ENCODE results near the gene NAA40.

NAA40 gene

GRCh38 chr11:63906585-63906984 is 32.2 kb upstream of the NAA40 start:
- ChIA-PET POLR2A (interaction anchor here (1.4 kb wide), 1 partner anchor 11 kb away, joined by 4 read pairs; no protein-coding TSS in a partner anchor), CTCF (interaction anchor here (0.8 to 5.8 kb wide), 16 partner anchors 8 to 95 kb away, joined by 3 to 46 read pairs (median 4); partner anchors contain the start of genes MARK2 and RCOR2)
- no peak for TF ChIP-seq CTCF (IDR thresholded peaks at IDR 0.05; ENCODE audit: insufficient read depth, low read length, missing control alignments)
- DNase-seq (ENCODE audit: low read depth, low spot score) = no peak
- no peak overlapping the region for H3K4me3 ChIP-seq (ENCODE audit: low read depth, low read length)

- POLR2A ChIA-PET = interaction anchor here (1.4 kb wide), 1 partner anchor 11 kb away, joined by 4 read pairs; no protein-coding TSS in a partner anchor
- CTCF ChIA-PET = interaction anchor here (0.9 to 5.8 kb wide), 15 partner anchors 9 to 96 kb away, joined by 3 to 46 read pairs (median 4); partner anchors contain the start of genes MARK2 and RCOR2
These were observed 31.7 kb upstream of the NAA40 start for GRCh38 chr11:63907063-63907462.

DNA sequence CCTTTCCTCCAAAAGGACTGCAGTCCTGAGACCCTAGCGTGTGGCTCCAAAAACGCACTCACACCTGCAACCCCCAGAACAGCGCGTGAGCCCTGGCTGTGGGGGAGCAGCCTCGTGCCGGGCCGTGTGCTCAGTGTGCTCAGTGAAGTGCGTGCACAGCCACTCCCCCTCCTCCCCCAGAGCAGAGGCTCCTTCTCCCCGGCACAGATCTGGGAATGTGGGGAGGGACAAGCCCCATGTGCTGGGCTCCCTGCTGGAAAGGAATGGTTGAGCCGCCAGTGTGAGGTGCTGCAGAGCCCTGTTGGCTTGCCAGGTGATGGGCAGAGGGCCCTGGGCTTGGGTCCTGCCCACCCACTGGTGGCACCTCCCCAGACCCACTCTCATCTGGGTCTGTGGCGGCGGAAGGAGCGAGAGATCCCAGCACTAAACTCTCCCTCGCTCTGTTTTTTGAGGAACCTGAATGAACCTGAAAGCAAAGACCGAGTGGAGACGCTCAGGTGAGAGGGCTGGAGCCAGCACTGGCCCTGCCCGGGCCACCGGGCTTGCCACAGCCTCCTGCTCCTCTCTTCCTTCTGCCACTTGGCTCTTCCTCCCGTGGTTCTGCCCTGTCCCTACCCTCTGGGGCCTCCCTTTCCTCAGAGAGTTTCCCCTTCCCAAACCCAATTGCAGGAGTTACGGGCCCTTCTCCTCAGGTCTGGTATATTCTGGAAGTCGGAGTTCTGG is 30.8 kb upstream of the NAA40 start:
- ChIA-PET CTCF (interaction anchor here (1.8 to 5.8 kb wide), 3 partner anchors 11 to 70 kb away, joined by 6 to 46 read pairs (median 16); partner anchors contain the start of gene MARK2), POLR2A (no interaction called here)
- no peak for TF ChIP-seq CTCF (IDR thresholded peaks at IDR 0.05; ENCODE audit: insufficient read depth, low read length, missing control alignments)
- H3K4me3 ChIP-seq (ENCODE audit: low read depth, low read length) = no peak overlapping the region
- no peak for DNase-seq (ENCODE audit: low read depth, low spot score)

More at GRCh38 chr11:63907063-63907462, 31.7 kb upstream of the NAA40 start:
- DNase-seq (ENCODE audit: low read depth, low spot score) = no peak
- no peak overlapping the region for H3K4me3 ChIP-seq (ENCODE audit: low read depth, low read length)
- no peak for TF ChIP-seq CTCF (IDR thresholded peaks at IDR 0.05; ENCODE audit: insufficient read depth, low read length, missing control alignments)

DNA sequence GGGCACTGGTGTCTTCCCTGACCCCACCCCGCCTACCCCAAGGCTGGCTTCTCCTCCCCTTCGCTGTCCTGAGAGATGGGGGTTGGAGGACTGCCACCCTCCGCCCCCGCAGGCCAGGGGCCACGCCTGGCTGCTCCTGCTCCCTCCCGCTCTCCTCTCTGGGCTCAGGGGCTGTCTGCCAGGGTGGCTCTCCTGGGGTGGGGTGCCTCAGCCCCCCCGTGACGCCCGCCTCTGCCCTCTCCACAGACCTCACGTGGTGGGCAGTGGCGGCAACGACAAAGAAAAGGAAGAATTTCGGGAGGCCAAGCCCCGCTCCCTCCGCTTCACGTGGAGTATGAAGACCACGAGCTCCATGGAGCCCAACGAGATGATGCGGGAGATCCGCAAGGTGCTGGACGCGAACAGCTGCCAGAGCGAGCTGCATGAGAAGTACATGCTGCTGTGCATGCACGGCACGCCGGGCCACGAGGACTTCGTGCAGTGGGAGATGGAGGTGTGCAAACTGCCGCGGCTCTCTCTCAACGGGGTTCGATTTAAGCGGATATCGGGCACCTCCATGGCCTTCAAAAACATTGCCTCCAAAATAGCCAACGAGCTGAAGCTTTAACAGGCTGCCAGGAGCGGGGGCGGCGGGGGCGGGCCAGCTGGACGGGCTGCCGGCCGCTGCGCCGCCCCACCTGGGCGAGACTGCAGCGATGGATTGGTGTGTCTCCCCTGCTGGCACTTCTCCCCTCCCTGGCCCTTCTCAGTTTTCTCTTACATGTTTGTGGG is 30.0 kb upstream of the NAA40 start:
- ChIA-PET CTCF (interaction anchor here (0.9 to 1.3 kb wide), 3 partner anchors 38 to 73 kb away, joined by 3 to 5 read pairs (median 4); no protein-coding TSS in a partner anchor), POLR2A (no interaction called here)
- no peak overlapping the region for H3K4me3 ChIP-seq (ENCODE audit: low read depth, low read length)
- DNase-seq (ENCODE audit: low read depth, low spot score) = no peak
- TF ChIP-seq CTCF (IDR thresholded peaks at IDR 0.05; ENCODE audit: insufficient read depth, low read length, missing control alignments) = no peak

- H3K4me3 ChIP-seq (ENCODE audit: low read depth, low read length) = no peak overlapping the region
- DNase-seq (ENCODE audit: low read depth, low spot score) = no peak
- CTCF ChIA-PET = interaction anchor here (0.6 to 1.3 kb wide), 2 partner anchors 11 to 74 kb away, joined by 3 read pairs; no protein-coding TSS in a partner anchor
- POLR2A ChIA-PET = no interaction called here
- no peak for TF ChIP-seq CTCF (IDR thresholded peaks at IDR 0.05; ENCODE audit: insufficient read depth, low read length, missing control alignments)
These were observed 29.0 kb upstream of the NAA40 start for GRCh38 chr11:63909591-63910506.

All from AG04449 (cell line).